ENCODE data around the gene RBBP7.

Gene RBBP7

GRCh38 chrX:16825264-16826035, 44.7 kb downstream of the RBBP7 start:
- DNase-seq (ENCODE audit: low spot score): no peak

GRCh38 chrX:16822723-16823122, 47.4 kb downstream of the RBBP7 start:
- DNase-seq (ENCODE audit: low spot score): peak; percentile 54

GRCh38 chrX:16819634-16820033, 50.5 kb downstream of the RBBP7 start:
- no peak for DNase-seq (ENCODE audit: low spot score)

GRCh38 chrX:16814597-16814996, 55.6 kb downstream of the RBBP7 start:
- no peak for DNase-seq (ENCODE audit: low spot score)

GRCh38 chrX:16807976-16808542, 62.1 kb downstream of the RBBP7 start:
- DNase-seq (ENCODE audit: low spot score): peak; percentile 68

- peak; percentile 63 for DNase-seq (ENCODE audit: low spot score)
These were observed 62.6 kb downstream of the RBBP7 start for GRCh38 chrX:16807548-16807947.

- no peak for DNase-seq (ENCODE audit: low spot score)
These were observed 65.2 kb downstream of the RBBP7 start for GRCh38 chrX:16804923-16805464.

GRCh38 chrX:16797841-16798240, 72.3 kb downstream of the RBBP7 start:
- no peak for DNase-seq (ENCODE audit: low spot score)

- peak; percentile 15 for DNase-seq (ENCODE audit: low spot score)
These were observed 72.8 kb downstream of the RBBP7 start for GRCh38 chrX:16797358-16797757.

GRCh38 chrX:16796298-16796697, 73.9 kb downstream of the RBBP7 start:
- no peak for DNase-seq (ENCODE audit: low spot score)

Measured in AG08396 (cell line).